Measurements from ENCODE around the gene POC1A.

DNA sequence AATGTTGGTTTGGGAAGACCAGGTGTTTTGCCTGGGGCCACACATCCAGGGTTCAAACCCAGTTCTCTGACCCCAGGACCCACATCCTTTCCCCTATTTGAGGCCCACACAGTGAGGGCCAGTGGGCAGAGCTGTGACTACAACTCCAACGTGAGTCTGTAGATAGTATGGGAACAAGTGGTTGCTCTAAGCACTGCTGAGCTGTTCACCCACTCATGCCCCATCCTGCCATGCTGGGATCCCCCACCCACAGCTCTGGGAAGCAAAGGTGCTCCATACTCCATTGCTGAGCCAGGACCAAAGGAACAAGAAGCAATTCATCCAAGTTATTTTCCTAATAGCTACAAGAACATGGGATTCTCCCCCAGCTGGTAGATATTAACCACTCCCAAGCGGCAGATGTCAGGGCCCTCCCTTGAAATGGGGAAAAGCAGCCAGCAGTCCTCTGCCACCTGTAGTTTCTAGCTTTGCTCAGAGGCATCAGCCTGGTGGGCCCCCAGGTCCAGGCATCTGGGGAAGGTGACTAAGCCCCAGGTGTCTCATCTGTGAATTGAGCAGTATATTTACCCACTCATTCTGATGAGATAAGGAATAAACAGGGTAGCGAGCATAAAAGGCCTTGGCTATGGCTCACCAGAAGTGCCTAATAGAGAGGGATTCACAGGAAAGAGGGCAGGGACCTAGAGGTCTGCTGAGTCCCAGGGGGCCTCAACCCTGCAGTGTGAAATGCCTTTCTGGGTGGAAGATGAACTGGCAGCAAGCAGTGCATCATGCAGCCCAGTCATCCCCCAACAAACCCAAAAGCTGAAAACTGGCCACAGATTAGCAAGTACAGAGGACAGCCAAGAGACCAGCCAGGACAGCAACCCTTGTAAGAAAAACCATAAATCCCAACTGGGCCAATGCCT is 33.4 kb downstream of the POC1A start:
- TF ChIP-seq, protein P1, sequence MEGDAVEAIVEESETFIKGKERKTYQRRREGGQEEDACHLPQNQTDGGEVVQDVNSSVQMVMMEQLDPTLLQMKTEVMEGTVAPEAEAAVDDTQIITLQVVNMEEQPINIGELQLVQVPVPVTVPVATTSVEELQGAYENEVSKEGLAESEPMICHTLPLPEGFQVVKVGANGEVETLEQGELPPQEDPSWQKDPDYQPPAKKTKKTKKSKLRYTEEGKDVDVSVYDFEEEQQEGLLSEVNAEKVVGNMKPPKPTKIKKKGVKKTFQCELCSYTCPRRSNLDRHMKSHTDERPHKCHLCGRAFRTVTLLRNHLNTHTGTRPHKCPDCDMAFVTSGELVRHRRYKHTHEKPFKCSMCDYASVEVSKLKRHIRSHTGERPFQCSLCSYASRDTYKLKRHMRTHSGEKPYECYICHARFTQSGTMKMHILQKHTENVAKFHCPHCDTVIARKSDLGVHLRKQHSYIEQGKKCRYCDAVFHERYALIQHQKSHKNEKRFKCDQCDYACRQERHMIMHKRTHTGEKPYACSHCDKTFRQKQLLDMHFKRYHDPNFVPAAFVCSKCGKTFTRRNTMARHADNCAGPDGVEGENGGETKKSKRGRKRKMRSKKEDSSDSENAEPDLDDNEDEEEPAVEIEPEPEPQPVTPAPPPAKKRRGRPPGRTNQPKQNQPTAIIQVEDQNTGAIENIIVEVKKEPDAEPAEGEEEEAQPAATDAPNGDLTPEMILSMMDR (IDR thresholded peaks at IDR 0.05): no peak
- no peak for TF ChIP-seq POLR2A (IDR thresholded peaks at IDR 0.05)

All from uterus (tissue), 2 donors.